HUES64 (cell line): ENCODE data around the gene CCNJ.

Experiments used
- H3K27ac ChIP-seq: 2 replicates; pipeline ENCODE4 v1.7.0; 2013; ENCODE audit warnings: low read depth, low read length, inconsistent platforms
- H3K27me3 ChIP-seq: 2 replicates; pipeline ENCODE4 v1.6.1; 2013; ENCODE audit warnings: mild to moderate bottlenecking, low read length; ENCODE audit not compliant: insufficient read depth
- H3K36me3 ChIP-seq: 2 replicates; pipeline ENCODE4 v1.6.1; 2013; ENCODE audit warnings: mild to moderate bottlenecking, low read length; ENCODE audit not compliant: insufficient read depth
- H3K4me1 ChIP-seq: 2 replicates; pipeline ENCODE4 v1.6.1; 2013; ENCODE audit warnings: mild to moderate bottlenecking, low read length, moderate library complexity; ENCODE audit not compliant: insufficient read depth
- H3K4me3 ChIP-seq: 2 replicates; pipeline ENCODE4 v1.5.1; 2013; ENCODE audit warnings: mild to moderate bottlenecking, low read length, moderate library complexity
- H3K9ac ChIP-seq: 2 replicates; pipeline ENCODE4 v1.6.1; 2013; ENCODE audit warnings: mild to moderate bottlenecking, low read depth, low read length
- H3K9me3 ChIP-seq: 2 replicates; pipeline ENCODE4 v1.6.1; 2013; ENCODE audit warnings: low read depth, low read length; ENCODE audit not compliant: insufficient read depth
- WGBS: fragments of 150-250, 120-280 bp; methylation state at CpG from one replicate; pipeline ENCODE4 v1.1.7; 2013; ENCODE audit warnings: missing lambda C conversion rate; 5-methylcytosine and 5-hydroxymethylcytosine counted together

The CCNJ gene

GRCh38 chr10:96092999-96093767 is 49.8 kb downstream of the CCNJ start:
- no peak overlapping the region for H3K9ac ChIP-seq
- H3K36me3 ChIP-seq = no peaks in the 10 kb centered on the region
- H3K4me1 ChIP-seq = no peaks in the 10 kb centered on the region
- H3K4me3 ChIP-seq = no peak overlapping the region
- H3K27ac ChIP-seq = no peak overlapping the region
- no peaks in the 10 kb centered on the region for H3K27me3 ChIP-seq
- 94% methylated on average over 7 of the region's 8 CpGs for WGBS
- H3K9me3 ChIP-seq = no peaks in the 10 kb centered on the region

GRCh38 chr10:96093948-96094347 is 50.6 kb downstream of the CCNJ start:
- Histone ChIP-seq H3K4me1 (no peaks in the 10 kb centered on the region), H3K9me3 (no peaks in the 10 kb centered on the region), H3K9ac (no peak overlapping the region), H3K27me3 (no peaks in the 10 kb centered on the region), H3K36me3 (no peaks in the 10 kb centered on the region), H3K27ac (no peak overlapping the region), H3K4me3 (no peak overlapping the region)
- 88% methylated on average over 2 of the region's 2 CpGs for WGBS

- 82% methylated on average over 1 of the region's 1 CpG for WGBS
- H3K9me3 ChIP-seq = no peaks in the 10 kb centered on the region
- H3K9ac ChIP-seq = no peak overlapping the region
- H3K4me3 ChIP-seq = no peak overlapping the region
- H3K27ac ChIP-seq = no peak overlapping the region
- no peaks in the 10 kb centered on the region for H3K27me3 ChIP-seq
- no peaks in the 10 kb centered on the region for H3K36me3 ChIP-seq
- H3K4me1 ChIP-seq = no peaks in the 10 kb centered on the region
Measured at GRCh38 chr10:96096958-96097357, 53.6 kb downstream of the CCNJ start.

GRCh38 chr10:96097865-96098264 is 54.5 kb downstream of the CCNJ start:
- WGBS = 99% methylated on average over 2 of the region's 3 CpGs
- H3K27ac ChIP-seq = no peak overlapping the region

GRCh38 chr10:96107623-96108038 is 64.2 kb downstream of the CCNJ start:
- Histone ChIP-seq H3K27ac (no peak overlapping the region), H3K9me3 (no peaks in the 10 kb centered on the region), H3K27me3 (no peaks in the 10 kb centered on the region), H3K4me1 (no peaks in the 10 kb centered on the region), H3K9ac (no peak overlapping the region), H3K36me3 (no peaks in the 10 kb centered on the region), H3K4me3 (no peak overlapping the region)
- WGBS = 75% methylated on average over 3 of the region's 3 CpGs

More at GRCh38 chr10:96097865-96098264, 54.5 kb downstream of the CCNJ start:
- H3K36me3 ChIP-seq = no peaks in the 10 kb centered on the region
- no peaks in the 10 kb centered on the region for H3K27me3 ChIP-seq
- H3K4me3 ChIP-seq = no peak overlapping the region
- H3K9ac ChIP-seq = no peak overlapping the region
- no peaks in the 10 kb centered on the region for H3K4me1 ChIP-seq
- no peaks in the 10 kb centered on the region for H3K9me3 ChIP-seq
